Gastrocnemius medialis (tissue), 4 donors: Measurements from ENCODE around the gene LRRC4. TPM values are rescaled to one million over a fixed set of nuclear protein-coding genes. Genes with fewer than 3 reads are reported as not detected.

ENCODE experiments used
- ATAC-seq, 2 donors: fragments of 150-250 bp; one replicate each; pipeline ENCODE4 v1.9.1; 2016
- DNase-seq, 2 donors: peaks; one replicate each; pipeline ENCODE4 v3.0.0-alpha.2; 2019
- H3K27ac ChIP-seq, 4 donors: fragments of 200-600 bp; sonication (generic); 1 replicate in 1 of 4; 2 replicates in 3 of 4; pipeline ENCODE4 v1.5.1; 2016 to 2018; ENCODE audit warnings: mild to moderate bottlenecking in 2 of 4, moderate library complexity in 1 of 4
- H3K27me3 ChIP-seq, 3 donors: fragments of 200-600 bp; sonication (generic) in 2 of 3; 1 replicate in 1 of 3; 2 replicates in 2 of 3; pipeline versions ENCODE4 v1.5.1 to v1.6.0; 2016 to 2019; ENCODE audit warnings: mild to moderate bottlenecking in 1 of 3, moderate library complexity in 1 of 3
- H3K36me3 ChIP-seq, 2 donors: fragments of 200-600 bp; sonication (generic) in 1 of 2; one replicate each; pipeline ENCODE4 v1.5.1; 2017 to 2018
- H3K4me1 ChIP-seq, 2 donors: fragments of 200-600 bp; sonication (generic) in 1 of 2; one replicate each; pipeline ENCODE4 v1.5.1; 2016 to 2017; ENCODE audit warnings: mild to moderate bottlenecking in 2 of 2
- H3K4me3 ChIP-seq, 4 donors: fragments of 200-600 bp; sonication (generic) in 3 of 4; 1 replicate in 1 of 4; 2 replicates in 3 of 4; pipeline ENCODE4 v1.5.1; 2016 to 2019; ENCODE audit warnings: mild to moderate bottlenecking in 2 of 4
- H3K9me3 ChIP-seq, 3 donors: fragments of 200-600 bp; sonication (generic) in 2 of 3; 1 replicate in 1 of 3; 2 replicates in 2 of 3; pipeline ENCODE4 v1.5.1; 2016 to 2019
- CTCF ChIP-seq, 5 experiments: fragments of 450-650 bp in 3 of 5; fragments of 200-600 bp in 2 of 5; sonication (generic) in 2 of 5; IDR thresholded peaks in 4 of 5; conservative IDR thresholded peaks in 1 of 5; 1 replicate in 4 of 5; 2 replicates in 1 of 5; pipeline ENCODE4 v1.5.1; 2016 to 2019; ENCODE audit warnings: antibody characterized with exemption in 5 of 5, mild to moderate bottlenecking in 3 of 5, moderate library complexity in 3 of 5
- POLR2A ChIP-seq, 2 donors: fragments of 450-650 bp; IDR thresholded peaks; one replicate each; pipeline ENCODE4 v1.6.1; 2017; ENCODE audit warnings: antibody characterized with exemption in 2 of 2, mild to moderate bottlenecking in 2 of 2, moderate library complexity in 2 of 2
- in situ Hi-C, 4 donors: fragments of 200-750 bp; cut with MboI; loops; one replicate each; pipeline versions ENCODE4 v1.15.0 to v1.8.0; 2017; ENCODE audit warnings: low sequenced_read_pairs in 4 of 4
- intact Hi-C: fragments of 100-400 bp; cut with DNase I; formaldehyde crosslinking; loops from one replicate; pipeline ENCODE4 v1.15.1; 2023; ENCODE audit warnings: low total_unique reads
- total RNA-seq, 4 donors: library from RNA; depleted of rRNA; stranded (reverse); fragments of >200 nt; gene quantifications; one replicate each; pipeline versions ENCODE4 v1.1.0 to v1.2.3, GENCODE V29; 2016

LRRC4 gene
- total RNA-seq, 4 donors from 2014 or later, result 0.29 to 4.3 (median 0.96) TPM

DNA sequence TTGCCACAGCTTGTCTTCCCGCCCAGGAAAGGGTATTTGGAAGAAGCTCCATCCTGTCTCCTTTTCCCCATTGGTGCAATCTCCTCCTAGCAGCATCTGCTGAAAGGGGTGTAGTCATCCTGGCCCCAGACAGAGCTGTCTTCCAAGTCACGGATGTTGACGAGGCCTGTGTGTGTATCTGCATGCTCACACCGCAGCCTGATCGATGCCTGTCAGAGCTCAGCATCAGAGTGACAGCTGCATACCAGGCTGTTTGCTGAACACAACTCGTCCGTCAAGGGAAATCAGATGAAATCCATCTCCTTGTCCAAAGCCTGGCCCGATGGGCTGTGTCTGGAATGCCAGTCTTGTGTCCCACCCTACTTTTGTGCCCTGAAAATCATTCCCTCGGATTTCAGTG is 21.2 kb upstream of the LRRC4 start:
- Histone ChIP-seq H3K4me3 (no peak overlapping the region), H3K27ac (no peak overlapping the region), H3K36me3 (no peaks in the 10 kb centered on the region), H3K9me3 (no peaks in the 10 kb centered on the region), H3K27me3 (no peaks in the 10 kb centered on the region), H3K4me1 (no peaks in the 10 kb centered on the region)
- ATAC-seq, result no peak
- TF ChIP-seq POLR2A (IDR thresholded peaks at IDR 0.05), result no peak
- no peak for TF ChIP-seq CTCF (IDR thresholded peaks at IDR 0.05 in 4 of 5, conservative IDR thresholded peaks at IDR 0.05 in 1 of 5)
- DNase-seq, result no peak
- intact Hi-C loops (no loop called here), in situ Hi-C loops (no loop called here)

DNA sequence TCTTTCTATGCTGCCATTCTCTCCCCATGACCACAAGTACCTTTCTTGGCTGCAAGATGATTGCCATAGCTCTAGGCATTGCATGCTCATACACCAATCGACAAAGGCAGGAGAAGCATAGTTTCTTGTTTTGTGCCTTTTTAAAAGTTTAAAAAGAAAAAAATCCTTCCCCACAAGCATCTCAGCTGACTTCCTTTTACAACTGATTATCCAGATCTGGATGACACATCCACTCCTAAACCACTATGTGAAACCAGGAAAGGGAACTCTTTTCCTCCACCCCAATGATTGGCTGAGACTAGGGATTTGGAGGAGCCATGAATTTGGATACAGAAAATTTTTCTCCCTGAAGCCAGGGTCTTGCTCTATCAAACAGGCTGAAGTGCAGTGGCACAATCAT is 14.5 kb upstream of the LRRC4 start:
- Histone ChIP-seq H3K36me3 (no peaks in the 10 kb centered on the region), H3K9me3 (no peaks in the 10 kb centered on the region), H3K27me3 (no peaks in the 10 kb centered on the region), H3K4me1 (no peaks in the 10 kb centered on the region), H3K27ac (no peak overlapping the region), H3K4me3 (no peak overlapping the region)
- no peak for DNase-seq
- TF ChIP-seq POLR2A (IDR thresholded peaks at IDR 0.05), result no peak
- no peak for TF ChIP-seq CTCF (IDR thresholded peaks at IDR 0.05 in 4 of 5, conservative IDR thresholded peaks at IDR 0.05 in 1 of 5)
- intact Hi-C loops, result no loop called here
- no peak for ATAC-seq
- in situ Hi-C loops, result no loop called here

- Histone ChIP-seq H3K4me3 (no peak overlapping the region), H3K27me3 (no peaks in the 10 kb centered on the region), H3K36me3 (no peaks in the 10 kb centered on the region), H3K9me3 (no peaks in the 10 kb centered on the region), H3K27ac (no peak overlapping the region), H3K4me1 (no peaks in the 10 kb centered on the region)
- no peak for TF ChIP-seq CTCF (IDR thresholded peaks at IDR 0.05 in 4 of 5, conservative IDR thresholded peaks at IDR 0.05 in 1 of 5)
- no peak for TF ChIP-seq POLR2A (IDR thresholded peaks at IDR 0.05)
- DNase-seq (no peak), ATAC-seq (no peak)
- in situ Hi-C loops (no loop called here), intact Hi-C loops (no loop called here)
These were observed 13.9 kb upstream of the LRRC4 start for GRCh38 chr7:128045158-128045557.

GRCh38 chr7:128044064-128044463 is 12.8 kb upstream of the LRRC4 start:
- no peak for DNase-seq
- Histone ChIP-seq H3K36me3 (no peaks in the 10 kb centered on the region), H3K9me3 (no peaks in the 10 kb centered on the region), H3K27me3 (no peaks in the 10 kb centered on the region), H3K4me3 (no peak overlapping the region), H3K27ac (no peak overlapping the region), H3K4me1 (no peaks in the 10 kb centered on the region)
- intact Hi-C loops (no loop called here), in situ Hi-C loops (no loop called here)
- no peak for ATAC-seq
- TF ChIP-seq POLR2A (IDR thresholded peaks at IDR 0.05) (no peak), CTCF (IDR thresholded peaks at IDR 0.05 in 4 of 5, conservative IDR thresholded peaks at IDR 0.05 in 1 of 5) (no peak)

- ATAC-seq, result no peak
- in situ Hi-C loops, result no loop called here
- H3K27ac ChIP-seq, result no peak overlapping the region
- no peak overlapping the region for H3K4me3 ChIP-seq
- H3K36me3 ChIP-seq, result no peaks in the 10 kb centered on the region
- DNase-seq, result no peak
- no peaks in the 10 kb centered on the region for H3K27me3 ChIP-seq
- TF ChIP-seq POLR2A (IDR thresholded peaks at IDR 0.05) (no peak), CTCF (IDR thresholded peaks at IDR 0.05 in 4 of 5, conservative IDR thresholded peaks at IDR 0.05 in 1 of 5) (no peak)
- H3K4me1 ChIP-seq, result no peaks in the 10 kb centered on the region
- intact Hi-C loops, result no loop called here
- H3K9me3 ChIP-seq, result no peaks in the 10 kb centered on the region
These were observed 10.8 kb upstream of the LRRC4 start for GRCh38 chr7:128042012-128042411.
